ENCODE measurements around the gene OR2C1.

OR2C1 gene

DNA sequence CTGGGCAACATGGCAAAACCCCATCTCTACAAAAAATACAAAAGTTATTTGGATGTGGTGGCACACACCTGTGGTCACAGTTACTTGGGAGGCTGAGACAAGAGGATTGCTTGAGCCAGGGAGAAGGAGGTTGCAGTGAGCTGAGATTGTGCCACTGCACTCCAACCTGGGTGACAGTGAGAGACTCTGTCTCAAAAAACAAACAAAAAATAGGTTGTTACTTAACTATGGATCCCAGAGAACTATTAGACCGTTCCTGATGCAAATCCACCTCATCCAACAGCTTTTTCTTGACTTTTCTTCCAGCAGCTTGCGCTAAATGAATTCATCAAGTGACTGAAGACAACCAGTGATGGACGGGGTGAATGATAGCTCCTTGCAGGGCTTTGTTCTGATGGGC, at the start of gene OR2C1:
Gene OR2C1, plus strand, starts transcription at position 301 of the 400 bp plus-strand sequence. Its CDS starts 52 bp downstream, at position 353.
- Histone ChIP-seq H3K36me3 (ENCODE audit: control insufficient read depth in 5 of 5, insufficient read depth in 5 of 5, low read length in 5 of 5) (no peaks in the 10 kb centered on the region), H3K4me3 (ENCODE audit: low read depth in 1 of 5, low read length in 5 of 5) (no peak within 1 kb of the TSS), H3K4me1 (ENCODE audit: control insufficient read depth in 5 of 5, insufficient read depth in 5 of 5, low read length in 5 of 5) (no peaks in the 10 kb centered on the region), H3K9me3 (ENCODE audit: control insufficient read depth in 5 of 5, low read length in 5 of 5) (peaks cover 0 to 8% (median 0%) of the 10 kb centered on the region in 5 donors), H3K9ac (ENCODE audit: low read length in 5 of 5) (no peak within 1 kb of the TSS), H3K27ac (ENCODE audit: low read depth, low read length) (no peak within 1 kb of the TSS), H3K27me3 (ENCODE audit: control insufficient read depth in 5 of 5, insufficient read depth in 4 of 5, low read length in 5 of 5) (no peaks in the 10 kb centered on the region)

DNA sequence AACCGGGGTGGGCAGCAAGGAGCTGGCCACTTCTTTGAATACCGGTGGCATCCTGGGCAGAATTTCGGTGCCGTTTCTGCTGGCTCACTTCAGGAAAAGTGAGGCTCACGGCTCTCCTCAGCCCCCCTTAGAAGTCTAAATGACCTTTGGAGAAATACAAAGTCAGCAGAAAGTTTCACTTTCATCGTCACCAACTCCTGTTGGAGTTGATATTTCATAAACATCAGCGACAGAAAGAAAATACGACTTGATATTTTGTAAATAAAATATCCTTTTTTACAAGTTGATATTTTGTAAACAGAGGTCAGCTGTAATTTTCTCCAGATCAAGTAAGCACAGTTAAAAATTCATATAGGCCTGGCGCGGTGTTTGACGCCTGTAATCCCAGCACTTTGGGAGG, 49.6 kb upstream of the OR2C1 start:
- H3K4me1 ChIP-seq (ENCODE audit: control insufficient read depth in 5 of 5, insufficient read depth in 5 of 5, low read length in 5 of 5), result peaks cover 0 to 24% (median 19%) of the 10 kb centered on the region in 5 donors
- peak overlapping the region; percentile 80 to 93 (median 91) for H3K4me3 ChIP-seq (ENCODE audit: low read depth in 1 of 5, low read length in 5 of 5)
- peaks cover 17 to 63% (median 48%) of the 10 kb centered on the region in 5 donors for H3K9me3 ChIP-seq (ENCODE audit: control insufficient read depth in 5 of 5, low read length in 5 of 5)
- H3K27me3 ChIP-seq (ENCODE audit: control insufficient read depth in 5 of 5, insufficient read depth in 4 of 5, low read length in 5 of 5), result no peaks in the 10 kb centered on the region
- H3K36me3 ChIP-seq (ENCODE audit: control insufficient read depth in 5 of 5, insufficient read depth in 5 of 5, low read length in 5 of 5), result peaks cover 9 to 26% (median 14%) of the 10 kb centered on the region in 5 donors
- H3K9ac ChIP-seq (ENCODE audit: low read length in 5 of 5), result peak overlapping the region in 4 of 5 donors; percentile 79 to 94 (median 89)
- peak overlapping the region; percentile 84 for H3K27ac ChIP-seq (ENCODE audit: low read depth, low read length)

DNA sequence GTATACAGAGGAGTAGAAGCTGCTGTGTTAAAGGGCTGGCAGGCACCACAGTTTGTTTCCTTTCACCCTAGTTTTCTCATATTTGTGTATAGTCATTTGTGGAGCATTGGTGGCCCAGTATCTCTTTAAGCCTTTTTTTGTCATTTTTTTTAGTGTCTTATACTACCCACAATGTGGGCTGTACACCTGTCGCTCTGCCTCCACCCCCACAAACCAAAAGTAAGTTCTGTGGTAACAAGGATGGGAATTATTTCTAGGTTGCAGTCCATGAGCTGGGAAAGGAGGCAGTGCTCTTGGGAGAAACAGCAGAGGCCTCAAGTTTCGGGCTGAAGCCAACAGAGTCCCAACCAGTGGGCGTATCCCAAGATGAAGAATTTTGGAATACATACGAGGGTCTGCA, 44.2 kb upstream of the OR2C1 start:
- Histone ChIP-seq H3K27ac (ENCODE audit: low read depth, low read length) (no peak overlapping the region), H3K4me1 (ENCODE audit: control insufficient read depth in 5 of 5, insufficient read depth in 5 of 5, low read length in 5 of 5) (peaks cover 0 to 1% (median 0%) of the 10 kb centered on the region in 5 donors), H3K9me3 (ENCODE audit: control insufficient read depth in 5 of 5, low read length in 5 of 5) (peaks cover 45 to 97% (median 86%) of the 10 kb centered on the region in 5 donors), H3K27me3 (ENCODE audit: control insufficient read depth in 5 of 5, insufficient read depth in 4 of 5, low read length in 5 of 5) (no peaks in the 10 kb centered on the region), H3K9ac (ENCODE audit: low read length in 5 of 5) (no peak overlapping the region), H3K4me3 (ENCODE audit: low read depth in 1 of 5, low read length in 5 of 5) (peak overlapping the region in 1 of 5 donors; percentile 17), H3K36me3 (ENCODE audit: control insufficient read depth in 5 of 5, insufficient read depth in 5 of 5, low read length in 5 of 5) (peaks cover 19 to 52% (median 40%) of the 10 kb centered on the region in 5 donors)

DNA sequence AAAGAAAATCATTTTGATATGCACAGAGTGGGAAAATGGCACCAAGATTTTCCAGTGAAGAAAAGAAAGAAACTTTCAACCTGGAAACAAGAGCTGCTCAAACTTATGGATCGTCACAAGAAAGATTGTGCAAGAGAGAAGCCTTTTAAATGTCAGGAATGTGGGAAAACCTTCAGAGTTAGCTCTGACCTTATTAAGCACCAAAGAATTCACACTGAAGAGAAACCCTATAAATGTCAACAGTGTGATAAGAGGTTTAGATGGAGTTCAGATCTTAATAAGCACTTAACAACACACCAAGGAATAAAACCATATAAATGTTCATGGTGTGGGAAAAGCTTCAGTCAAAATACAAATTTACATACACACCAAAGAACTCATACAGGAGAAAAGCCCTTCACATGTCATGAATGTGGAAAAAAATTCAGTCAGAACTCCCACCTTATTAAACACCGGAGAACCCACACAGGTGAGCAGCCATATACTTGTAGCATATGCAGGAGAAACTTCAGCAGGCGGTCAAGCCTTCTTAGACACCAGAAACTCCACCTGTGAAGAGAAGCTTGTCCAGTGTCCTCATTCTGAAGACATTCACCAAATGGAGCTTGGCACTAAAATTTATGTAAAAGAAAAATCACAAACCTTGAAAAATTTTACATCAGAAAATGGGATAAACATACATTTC, 38.2 kb upstream of the OR2C1 start:
- peaks cover 58 to 100% (median 93%) of the 10 kb centered on the region in 5 donors for H3K9me3 ChIP-seq (ENCODE audit: control insufficient read depth in 5 of 5, low read length in 5 of 5)
- no peak overlapping the region for H3K27ac ChIP-seq (ENCODE audit: low read depth, low read length)
- H3K36me3 ChIP-seq (ENCODE audit: control insufficient read depth in 5 of 5, insufficient read depth in 5 of 5, low read length in 5 of 5), result peaks cover 33 to 48% (median 41%) of the 10 kb centered on the region in 5 donors
- no peaks in the 10 kb centered on the region for H3K27me3 ChIP-seq (ENCODE audit: control insufficient read depth in 5 of 5, insufficient read depth in 4 of 5, low read length in 5 of 5)
- no peak overlapping the region for H3K9ac ChIP-seq (ENCODE audit: low read length in 5 of 5)
- H3K4me1 ChIP-seq (ENCODE audit: control insufficient read depth in 5 of 5, insufficient read depth in 5 of 5, low read length in 5 of 5), result no peaks in the 10 kb centered on the region
- H3K4me3 ChIP-seq (ENCODE audit: low read depth in 1 of 5, low read length in 5 of 5), result peak overlapping the region; percentile 19 to 56 (median 52)

DNA sequence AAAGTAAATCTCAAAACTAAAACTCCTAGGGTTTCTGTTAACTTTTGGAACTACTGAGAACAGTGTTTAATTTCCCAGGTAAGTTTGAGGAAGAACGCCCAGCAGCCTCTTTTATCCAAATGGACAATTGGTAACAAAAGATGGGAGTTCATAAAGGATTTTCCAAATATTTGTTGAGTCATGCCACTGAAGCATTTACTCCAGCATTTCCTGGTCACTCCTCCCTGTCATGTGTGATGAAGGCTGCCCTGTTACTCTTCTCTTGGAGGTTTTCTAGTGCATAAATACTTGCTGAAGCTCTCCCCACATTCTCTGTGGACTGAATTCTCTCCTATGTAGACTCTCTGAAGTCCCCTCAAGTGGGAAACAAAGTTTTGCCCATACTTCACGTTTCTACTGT, 33.9 kb upstream of the OR2C1 start:
- peaks cover 11 to 15% (median 14%) of the 10 kb centered on the region in 5 donors for H3K36me3 ChIP-seq (ENCODE audit: control insufficient read depth in 5 of 5, insufficient read depth in 5 of 5, low read length in 5 of 5)
- H3K4me3 ChIP-seq (ENCODE audit: low read depth in 1 of 5, low read length in 5 of 5), result peak overlapping the region in 1 of 5 donors; percentile 30
- no peak overlapping the region for H3K9ac ChIP-seq (ENCODE audit: low read length in 5 of 5)
- H3K9me3 ChIP-seq (ENCODE audit: control insufficient read depth in 5 of 5, low read length in 5 of 5), result peaks cover 32 to 85% (median 77%) of the 10 kb centered on the region in 5 donors
- no peak overlapping the region for H3K27ac ChIP-seq (ENCODE audit: low read depth, low read length)
- H3K4me1 ChIP-seq (ENCODE audit: control insufficient read depth in 5 of 5, insufficient read depth in 5 of 5, low read length in 5 of 5), result no peaks in the 10 kb centered on the region
- no peaks in the 10 kb centered on the region for H3K27me3 ChIP-seq (ENCODE audit: control insufficient read depth in 5 of 5, insufficient read depth in 4 of 5, low read length in 5 of 5)

DNA sequence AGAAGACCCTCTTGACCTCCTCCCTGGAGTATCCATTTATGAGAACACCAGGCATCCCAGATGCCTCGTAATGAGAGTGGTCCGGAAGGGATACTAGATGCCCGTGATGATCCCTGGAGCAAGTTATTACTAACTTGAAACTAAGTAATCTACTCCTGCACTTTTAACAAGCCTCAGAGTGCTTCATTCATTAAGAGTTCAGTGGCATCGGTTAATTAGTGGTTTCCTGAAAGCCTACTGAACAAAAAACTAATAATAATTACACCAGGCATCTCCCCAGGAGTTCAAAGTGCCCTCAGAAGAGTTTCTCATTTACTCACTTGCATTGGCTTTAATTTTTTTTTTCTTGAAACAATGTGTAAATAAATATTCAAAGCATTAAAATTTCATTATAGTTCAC, 28.2 kb upstream of the OR2C1 start:
- H3K27me3 ChIP-seq (ENCODE audit: control insufficient read depth in 5 of 5, insufficient read depth in 4 of 5, low read length in 5 of 5), result no peaks in the 10 kb centered on the region
- no peak overlapping the region for H3K4me3 ChIP-seq (ENCODE audit: low read depth in 1 of 5, low read length in 5 of 5)
- H3K27ac ChIP-seq (ENCODE audit: low read depth, low read length), result no peak overlapping the region
- H3K36me3 ChIP-seq (ENCODE audit: control insufficient read depth in 5 of 5, insufficient read depth in 5 of 5, low read length in 5 of 5), result no peaks in the 10 kb centered on the region
- no peak overlapping the region for H3K9ac ChIP-seq (ENCODE audit: low read length in 5 of 5)
- no peaks in the 10 kb centered on the region for H3K4me1 ChIP-seq (ENCODE audit: control insufficient read depth in 5 of 5, insufficient read depth in 5 of 5, low read length in 5 of 5)
- H3K9me3 ChIP-seq (ENCODE audit: control insufficient read depth in 5 of 5, low read length in 5 of 5), result peaks cover 0 to 33% (median 26%) of the 10 kb centered on the region in 5 donors

DNA sequence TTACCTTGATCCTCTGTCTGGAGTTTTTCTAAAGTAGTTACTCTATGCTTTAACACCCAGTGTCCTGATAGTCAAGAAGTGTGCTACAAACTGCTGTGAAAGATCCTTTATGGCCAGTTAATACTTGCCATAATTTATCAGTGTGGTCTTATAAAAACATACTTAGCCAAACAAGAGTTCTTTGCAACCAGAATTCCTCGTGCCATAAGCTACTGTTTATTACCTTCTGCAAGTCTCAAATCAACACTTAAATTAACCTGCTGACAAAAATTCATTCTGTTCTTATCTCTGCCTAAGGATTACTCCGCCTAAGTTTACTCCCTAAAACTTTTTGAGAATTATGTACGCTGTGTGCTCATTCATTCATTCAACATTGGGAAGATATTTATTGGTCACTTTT, 27.6 kb upstream of the OR2C1 start:
- no peaks in the 10 kb centered on the region for H3K27me3 ChIP-seq (ENCODE audit: control insufficient read depth in 5 of 5, insufficient read depth in 4 of 5, low read length in 5 of 5)
- no peak overlapping the region for H3K9ac ChIP-seq (ENCODE audit: low read length in 5 of 5)
- peaks cover 0 to 29% (median 21%) of the 10 kb centered on the region in 5 donors for H3K9me3 ChIP-seq (ENCODE audit: control insufficient read depth in 5 of 5, low read length in 5 of 5)
- H3K4me3 ChIP-seq (ENCODE audit: low read depth in 1 of 5, low read length in 5 of 5), result no peak overlapping the region
- H3K36me3 ChIP-seq (ENCODE audit: control insufficient read depth in 5 of 5, insufficient read depth in 5 of 5, low read length in 5 of 5), result no peaks in the 10 kb centered on the region
- no peak overlapping the region for H3K27ac ChIP-seq (ENCODE audit: low read depth, low read length)
- no peaks in the 10 kb centered on the region for H3K4me1 ChIP-seq (ENCODE audit: control insufficient read depth in 5 of 5, insufficient read depth in 5 of 5, low read length in 5 of 5)

DNA sequence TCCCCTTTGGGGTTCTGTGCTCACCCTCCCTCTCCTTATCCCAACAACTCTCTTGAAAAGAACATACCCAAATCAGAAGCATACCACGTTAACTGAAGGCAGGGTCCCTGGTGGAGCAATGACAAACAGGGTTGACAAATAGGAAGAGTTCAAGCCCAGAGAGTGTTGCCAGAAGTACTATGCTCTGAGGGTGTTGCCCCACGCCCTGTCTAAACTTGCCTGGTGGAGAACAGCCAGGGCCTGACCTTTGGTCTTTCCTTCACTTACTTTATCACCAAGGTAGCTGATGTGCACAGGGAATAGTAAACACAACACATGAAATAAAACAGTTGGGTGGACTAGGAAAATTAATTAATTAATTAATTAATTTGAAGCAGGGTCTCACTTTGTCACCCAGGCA, 27.0 kb upstream of the OR2C1 start:
- no peak overlapping the region for H3K9ac ChIP-seq (ENCODE audit: low read length in 5 of 5)
- H3K4me1 ChIP-seq (ENCODE audit: control insufficient read depth in 5 of 5, insufficient read depth in 5 of 5, low read length in 5 of 5), result no peaks in the 10 kb centered on the region
- no peak overlapping the region for H3K27ac ChIP-seq (ENCODE audit: low read depth, low read length)
- H3K4me3 ChIP-seq (ENCODE audit: low read depth in 1 of 5, low read length in 5 of 5), result no peak overlapping the region
- H3K9me3 ChIP-seq (ENCODE audit: control insufficient read depth in 5 of 5, low read length in 5 of 5), result peaks cover 0 to 24% (median 17%) of the 10 kb centered on the region in 5 donors
- no peaks in the 10 kb centered on the region for H3K27me3 ChIP-seq (ENCODE audit: control insufficient read depth in 5 of 5, insufficient read depth in 4 of 5, low read length in 5 of 5)
- no peaks in the 10 kb centered on the region for H3K36me3 ChIP-seq (ENCODE audit: control insufficient read depth in 5 of 5, insufficient read depth in 5 of 5, low read length in 5 of 5)

DNA sequence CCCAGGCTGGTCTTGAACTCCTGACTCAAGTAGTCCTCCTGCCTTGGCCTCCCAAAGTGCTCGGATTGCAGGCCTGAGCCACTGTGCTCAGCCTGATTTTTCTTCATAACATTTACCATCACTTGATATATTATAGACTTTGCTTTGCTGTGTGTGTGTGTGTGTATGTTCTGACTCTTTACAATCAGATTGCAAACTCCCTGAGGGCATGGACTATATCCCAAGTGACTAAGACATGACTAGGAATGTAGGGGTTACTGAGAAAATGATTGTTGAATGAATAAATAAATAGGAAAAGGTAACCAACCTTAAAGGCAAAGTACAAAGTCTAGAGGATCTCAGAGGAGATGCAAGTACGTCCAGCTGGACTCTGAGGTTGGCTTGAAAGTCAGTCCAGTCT, 9.6 kb upstream of the OR2C1 start:
- H3K4me3 ChIP-seq (ENCODE audit: low read depth in 1 of 5, low read length in 5 of 5), result no peak overlapping the region
- no peaks in the 10 kb centered on the region for H3K27me3 ChIP-seq (ENCODE audit: control insufficient read depth in 5 of 5, insufficient read depth in 4 of 5, low read length in 5 of 5)
- no peaks in the 10 kb centered on the region for H3K36me3 ChIP-seq (ENCODE audit: control insufficient read depth in 5 of 5, insufficient read depth in 5 of 5, low read length in 5 of 5)
- H3K4me1 ChIP-seq (ENCODE audit: control insufficient read depth in 5 of 5, insufficient read depth in 5 of 5, low read length in 5 of 5), result no peaks in the 10 kb centered on the region
- H3K9ac ChIP-seq (ENCODE audit: low read length in 5 of 5), result no peak overlapping the region
- H3K9me3 ChIP-seq (ENCODE audit: control insufficient read depth in 5 of 5, low read length in 5 of 5), result no peaks in the 10 kb centered on the region
- no peak overlapping the region for H3K27ac ChIP-seq (ENCODE audit: low read depth, low read length)

DNA sequence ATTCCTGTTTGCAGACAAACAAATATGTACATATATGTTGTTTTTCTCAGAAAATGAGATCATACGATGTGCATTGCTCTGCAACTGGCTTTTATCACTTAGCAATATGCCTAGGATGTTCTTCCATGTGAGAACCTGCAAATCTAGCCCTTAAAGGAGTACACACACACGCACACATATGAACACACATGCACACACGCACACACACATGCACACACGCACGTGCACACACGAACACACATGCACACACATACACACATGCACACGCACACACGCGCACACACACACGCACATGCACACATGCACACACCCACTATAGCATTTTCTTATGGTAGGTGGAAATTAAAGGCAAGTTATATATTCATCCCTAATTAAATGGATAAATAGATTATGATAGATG, 8.1 kb upstream of the OR2C1 start:
- Histone ChIP-seq H3K4me1 (ENCODE audit: control insufficient read depth in 5 of 5, insufficient read depth in 5 of 5, low read length in 5 of 5) (no peaks in the 10 kb centered on the region), H3K9me3 (ENCODE audit: control insufficient read depth in 5 of 5, low read length in 5 of 5) (no peaks in the 10 kb centered on the region), H3K27ac (ENCODE audit: low read depth, low read length) (no peak overlapping the region), H3K9ac (ENCODE audit: low read length in 5 of 5) (no peak overlapping the region), H3K36me3 (ENCODE audit: control insufficient read depth in 5 of 5, insufficient read depth in 5 of 5, low read length in 5 of 5) (no peaks in the 10 kb centered on the region), H3K4me3 (ENCODE audit: low read depth in 1 of 5, low read length in 5 of 5) (no peak overlapping the region), H3K27me3 (ENCODE audit: control insufficient read depth in 5 of 5, insufficient read depth in 4 of 5, low read length in 5 of 5) (no peaks in the 10 kb centered on the region)
